ENCODE measurements around the gene KCNK16. TPM values are rescaled to one million over a fixed set of nuclear protein-coding genes. Genes with fewer than 3 reads are reported as not detected.

The KCNK16 gene
- total RNA-seq, 1 experiment from 2014 or later, result not detected

DNA sequence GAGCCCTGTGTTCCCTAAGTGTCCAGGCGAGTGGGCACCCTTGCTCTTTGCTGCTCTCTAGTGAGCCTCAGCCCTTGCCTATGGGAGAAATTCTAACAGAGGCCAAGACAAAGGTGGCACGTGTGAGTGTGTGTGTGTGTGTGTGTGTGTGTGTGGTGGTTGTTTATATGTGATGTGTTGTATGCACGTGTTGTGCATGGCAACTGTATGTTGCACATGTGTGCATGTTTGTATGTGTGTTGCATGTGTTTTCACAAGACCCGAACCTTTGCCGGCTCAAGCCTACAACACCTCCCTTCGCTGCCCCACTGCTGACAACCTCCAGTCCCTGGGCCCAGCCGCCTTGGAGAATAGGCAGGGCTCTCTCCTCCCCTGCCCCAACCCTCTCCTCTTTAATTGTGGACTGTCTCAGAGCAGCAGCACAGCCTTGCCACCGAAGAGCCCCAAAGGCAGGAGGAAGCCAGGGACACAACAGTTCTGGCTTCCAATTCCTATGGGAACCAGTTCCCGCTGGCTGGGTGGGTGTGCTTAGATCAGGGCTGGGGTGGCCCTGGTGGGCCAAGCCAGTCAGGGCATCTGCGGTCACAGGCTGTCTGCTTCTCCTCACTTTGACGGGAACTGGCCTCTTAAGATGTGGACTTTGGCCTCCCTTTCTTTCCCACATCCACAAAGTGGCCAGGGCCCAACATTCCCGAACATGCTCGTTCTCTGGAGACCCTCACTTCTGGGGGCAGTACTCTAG lies 2.7 kb downstream of the KCNK16 start:
- TF ChIP-seq, protein P1, sequence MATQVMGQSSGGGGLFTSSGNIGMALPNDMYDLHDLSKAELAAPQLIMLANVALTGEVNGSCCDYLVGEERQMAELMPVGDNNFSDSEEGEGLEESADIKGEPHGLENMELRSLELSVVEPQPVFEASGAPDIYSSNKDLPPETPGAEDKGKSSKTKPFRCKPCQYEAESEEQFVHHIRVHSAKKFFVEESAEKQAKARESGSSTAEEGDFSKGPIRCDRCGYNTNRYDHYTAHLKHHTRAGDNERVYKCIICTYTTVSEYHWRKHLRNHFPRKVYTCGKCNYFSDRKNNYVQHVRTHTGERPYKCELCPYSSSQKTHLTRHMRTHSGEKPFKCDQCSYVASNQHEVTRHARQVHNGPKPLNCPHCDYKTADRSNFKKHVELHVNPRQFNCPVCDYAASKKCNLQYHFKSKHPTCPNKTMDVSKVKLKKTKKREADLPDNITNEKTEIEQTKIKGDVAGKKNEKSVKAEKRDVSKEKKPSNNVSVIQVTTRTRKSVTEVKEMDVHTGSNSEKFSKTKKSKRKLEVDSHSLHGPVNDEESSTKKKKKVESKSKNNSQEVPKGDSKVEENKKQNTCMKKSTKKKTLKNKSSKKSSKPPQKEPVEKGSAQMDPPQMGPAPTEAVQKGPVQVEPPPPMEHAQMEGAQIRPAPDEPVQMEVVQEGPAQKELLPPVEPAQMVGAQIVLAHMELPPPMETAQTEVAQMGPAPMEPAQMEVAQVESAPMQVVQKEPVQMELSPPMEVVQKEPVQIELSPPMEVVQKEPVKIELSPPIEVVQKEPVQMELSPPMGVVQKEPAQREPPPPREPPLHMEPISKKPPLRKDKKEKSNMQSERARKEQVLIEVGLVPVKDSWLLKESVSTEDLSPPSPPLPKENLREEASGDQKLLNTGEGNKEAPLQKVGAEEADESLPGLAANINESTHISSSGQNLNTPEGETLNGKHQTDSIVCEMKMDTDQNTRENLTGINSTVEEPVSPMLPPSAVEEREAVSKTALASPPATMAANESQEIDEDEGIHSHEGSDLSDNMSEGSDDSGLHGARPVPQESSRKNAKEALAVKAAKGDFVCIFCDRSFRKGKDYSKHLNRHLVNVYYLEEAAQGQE (IDR thresholded peaks at IDR 0.05; ENCODE audit: insufficient read depth in 1 of 2, low read depth in 2 of 2, low read length in 1 of 2), result no peak
- TF ChIP-seq TCF7L2 (IDR thresholded peaks at IDR 0.05; ENCODE audit: low read depth, low read length), result no peak
- TF ChIP-seq, protein P2, sequence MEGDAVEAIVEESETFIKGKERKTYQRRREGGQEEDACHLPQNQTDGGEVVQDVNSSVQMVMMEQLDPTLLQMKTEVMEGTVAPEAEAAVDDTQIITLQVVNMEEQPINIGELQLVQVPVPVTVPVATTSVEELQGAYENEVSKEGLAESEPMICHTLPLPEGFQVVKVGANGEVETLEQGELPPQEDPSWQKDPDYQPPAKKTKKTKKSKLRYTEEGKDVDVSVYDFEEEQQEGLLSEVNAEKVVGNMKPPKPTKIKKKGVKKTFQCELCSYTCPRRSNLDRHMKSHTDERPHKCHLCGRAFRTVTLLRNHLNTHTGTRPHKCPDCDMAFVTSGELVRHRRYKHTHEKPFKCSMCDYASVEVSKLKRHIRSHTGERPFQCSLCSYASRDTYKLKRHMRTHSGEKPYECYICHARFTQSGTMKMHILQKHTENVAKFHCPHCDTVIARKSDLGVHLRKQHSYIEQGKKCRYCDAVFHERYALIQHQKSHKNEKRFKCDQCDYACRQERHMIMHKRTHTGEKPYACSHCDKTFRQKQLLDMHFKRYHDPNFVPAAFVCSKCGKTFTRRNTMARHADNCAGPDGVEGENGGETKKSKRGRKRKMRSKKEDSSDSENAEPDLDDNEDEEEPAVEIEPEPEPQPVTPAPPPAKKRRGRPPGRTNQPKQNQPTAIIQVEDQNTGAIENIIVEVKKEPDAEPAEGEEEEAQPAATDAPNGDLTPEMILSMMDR (IDR thresholded peaks at IDR 0.05), result no peak
- Histone ChIP-seq H3K9me3 (ENCODE audit: control insufficient read depth, insufficient read depth, low read depth, low read length) (no peaks in the 10 kb centered on the region), H3K27ac (ENCODE audit: low read length) (no peak overlapping the region), H3K27me3 (ENCODE audit: control insufficient read depth, insufficient read depth, low read length) (peaks cover 2% of the 10 kb centered on the region; the same call in 1 of the 2 replicates), H3K4me3 (ENCODE audit: low read depth in 2 of 2, low read length in 2 of 2) (no peak overlapping the region), H3K4me1 (ENCODE audit: control insufficient read depth, insufficient read depth, low read length) (no peaks in the 10 kb centered on the region), H3K36me3 (ENCODE audit: control insufficient read depth, insufficient read depth, low read length) (no peaks in the 10 kb centered on the region)
- DNase-seq (ENCODE audit: low read depth, low spot score) (no peak), ATAC-seq (no peak)
- in situ Hi-C loops (cut with HindIII; ENCODE audit: low pct_unique_long_range_greater_than_20kb, low sequenced_read_pairs), result no loop called here
- intact Hi-C loops (cut with micrococcal nuclease; ENCODE audit: unreplicated experiment), result no loop called here
- CTCF ChIA-PET, result interaction anchor here (0.6 kb wide), 1 partner anchor 181 kb away, joined by 6 read pairs; no protein-coding TSS in a partner anchor
- no TSS peak for BruUV-seq (replicated peaks)
- POLR2A ChIA-PET, result no interaction called here

DNA sequence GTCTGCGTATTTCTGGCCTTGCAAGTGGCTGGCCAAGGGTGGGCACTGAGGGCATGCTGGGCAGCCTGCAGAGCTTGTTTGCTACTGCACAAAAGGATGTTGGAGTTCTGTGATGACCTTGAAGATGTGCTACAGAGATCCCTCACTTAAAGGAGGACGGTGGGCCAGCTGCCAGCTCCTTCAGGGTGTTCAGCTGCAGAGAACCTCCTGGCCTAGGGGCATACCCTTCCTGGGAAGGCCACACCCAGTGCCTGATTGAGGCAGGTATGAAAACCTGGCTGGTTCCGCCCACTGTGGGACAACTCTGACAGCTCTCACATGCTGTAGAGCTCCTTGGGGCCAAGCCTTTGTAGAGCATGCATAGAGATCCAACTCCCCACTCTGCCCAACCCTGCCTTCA lies 5.2 kb downstream of the KCNK16 start:
- Histone ChIP-seq H3K27ac (ENCODE audit: low read length) (no peak overlapping the region), H3K9me3 (ENCODE audit: control insufficient read depth, insufficient read depth, low read depth, low read length) (no peaks in the 10 kb centered on the region), H3K4me1 (ENCODE audit: control insufficient read depth, insufficient read depth, low read length) (no peaks in the 10 kb centered on the region), H3K36me3 (ENCODE audit: control insufficient read depth, insufficient read depth, low read length) (no peaks in the 10 kb centered on the region), H3K4me3 (ENCODE audit: low read depth in 2 of 2, low read length in 2 of 2) (no peak overlapping the region), H3K27me3 (ENCODE audit: control insufficient read depth, insufficient read depth, low read length) (peaks cover 2% of the 10 kb centered on the region; the same call in 1 of the 2 replicates)
- no TSS peak for BruUV-seq (replicated peaks)
- in situ Hi-C loops (cut with HindIII; ENCODE audit: low pct_unique_long_range_greater_than_20kb, low sequenced_read_pairs) (no loop called here), intact Hi-C loops (cut with micrococcal nuclease; ENCODE audit: unreplicated experiment) (no loop called here)
- POLR2A ChIA-PET, result no interaction called here
- no peak for ATAC-seq
- CTCF ChIA-PET, result interaction anchor here (0.6 kb wide), 1 partner anchor 493 kb away, joined by 3 read pairs; no protein-coding TSS in a partner anchor
- DNase-seq (ENCODE audit: low read depth, low spot score), result no peak
- TF ChIP-seq TCF7L2 (IDR thresholded peaks at IDR 0.05; ENCODE audit: low read depth, low read length), result no peak
- TF ChIP-seq, protein P1 (IDR thresholded peaks at IDR 0.05; ENCODE audit: insufficient read depth in 1 of 2, low read depth in 2 of 2, low read length in 1 of 2), result no peak
- TF ChIP-seq SIN3A (IDR thresholded peaks at IDR 0.05; ENCODE audit: borderline replicate concordance, insufficient read depth, low read depth, low read length), result no peak
- no peak for TF ChIP-seq POLR2AphosphoS5 (IDR thresholded peaks at IDR 0.05; ENCODE audit: low read depth, low read length)
- TF ChIP-seq, protein P2 (IDR thresholded peaks at IDR 0.05), result no peak
